ENCODE data around the gene CRBN. TPM values are rescaled to one million over a fixed set of nuclear protein-coding genes. Genes with fewer than 3 reads are reported as not detected.

The CRBN gene
- total and polyA plus RNA-seq, 2 experiments from 2014 or later, result 44.5 to 47.3 TPM

DNA sequence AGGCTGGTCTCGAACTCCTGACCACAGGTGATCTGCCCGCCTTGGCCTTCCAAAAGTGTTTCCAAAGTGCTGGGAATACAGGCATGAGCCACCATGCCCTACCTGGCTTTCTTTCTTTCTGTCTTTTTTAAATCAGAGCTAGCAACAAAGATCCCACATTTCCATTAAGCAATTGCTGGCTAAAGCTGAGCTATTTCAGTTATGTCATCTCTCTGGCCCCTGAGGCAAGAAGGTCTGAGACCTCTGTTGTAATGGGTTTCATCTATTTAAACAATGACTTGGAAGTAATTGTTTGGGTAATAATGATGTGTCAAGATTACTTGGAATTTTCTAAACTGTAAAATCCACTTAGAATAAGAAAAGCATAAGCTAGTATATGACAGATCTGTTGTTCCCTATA, 30.2 kb upstream of the CRBN start:
- Histone ChIP-seq H3K4me1 (ENCODE audit: low read depth) (no peaks in the 10 kb centered on the region), H3K4me3 (no peak overlapping the region), H3K9me3 (ENCODE audit: low read depth) (no peaks in the 10 kb centered on the region), H3K27me3 (peaks cover 22% of the 10 kb centered on the region), H3K27ac (no peak overlapping the region), H3K36me3 (no peaks in the 10 kb centered on the region)
- TF ChIP-seq, protein P1, sequence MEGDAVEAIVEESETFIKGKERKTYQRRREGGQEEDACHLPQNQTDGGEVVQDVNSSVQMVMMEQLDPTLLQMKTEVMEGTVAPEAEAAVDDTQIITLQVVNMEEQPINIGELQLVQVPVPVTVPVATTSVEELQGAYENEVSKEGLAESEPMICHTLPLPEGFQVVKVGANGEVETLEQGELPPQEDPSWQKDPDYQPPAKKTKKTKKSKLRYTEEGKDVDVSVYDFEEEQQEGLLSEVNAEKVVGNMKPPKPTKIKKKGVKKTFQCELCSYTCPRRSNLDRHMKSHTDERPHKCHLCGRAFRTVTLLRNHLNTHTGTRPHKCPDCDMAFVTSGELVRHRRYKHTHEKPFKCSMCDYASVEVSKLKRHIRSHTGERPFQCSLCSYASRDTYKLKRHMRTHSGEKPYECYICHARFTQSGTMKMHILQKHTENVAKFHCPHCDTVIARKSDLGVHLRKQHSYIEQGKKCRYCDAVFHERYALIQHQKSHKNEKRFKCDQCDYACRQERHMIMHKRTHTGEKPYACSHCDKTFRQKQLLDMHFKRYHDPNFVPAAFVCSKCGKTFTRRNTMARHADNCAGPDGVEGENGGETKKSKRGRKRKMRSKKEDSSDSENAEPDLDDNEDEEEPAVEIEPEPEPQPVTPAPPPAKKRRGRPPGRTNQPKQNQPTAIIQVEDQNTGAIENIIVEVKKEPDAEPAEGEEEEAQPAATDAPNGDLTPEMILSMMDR (IDR thresholded peaks at IDR 0.05; ENCODE audit: low read depth, low read length), result no peak
- no peak for DNase-seq (ENCODE audit: low read depth in 1 of 2, low spot score in 1 of 2)

DNA sequence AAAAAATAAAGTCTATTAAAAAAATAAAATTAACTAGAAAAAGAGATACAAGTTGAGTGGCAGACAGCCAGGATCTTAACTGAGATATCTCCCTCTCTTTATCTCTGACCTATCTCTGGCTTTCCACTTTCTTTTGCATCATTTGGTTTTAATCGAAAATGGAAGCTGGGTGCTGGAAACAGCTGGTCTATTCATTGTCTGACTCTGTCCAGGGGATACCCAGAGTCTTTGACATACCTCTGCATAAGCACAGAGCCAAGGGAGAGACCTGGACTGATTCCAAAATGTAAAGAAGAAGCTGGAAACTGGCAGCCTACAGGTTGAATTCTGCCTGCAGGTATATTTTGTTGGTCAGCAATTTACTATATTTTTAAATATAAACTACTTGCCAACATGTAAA, 29.6 kb upstream of the CRBN start:
- DNase-seq (ENCODE audit: low read depth in 1 of 2, low spot score in 1 of 2), result no peak
- no peak overlapping the region for H3K4me3 ChIP-seq
- no peak overlapping the region for H3K27ac ChIP-seq
- TF ChIP-seq, protein P1 (IDR thresholded peaks at IDR 0.05; ENCODE audit: low read depth, low read length), result no peak
- H3K4me1 ChIP-seq (ENCODE audit: low read depth), result no peaks in the 10 kb centered on the region
- H3K9me3 ChIP-seq (ENCODE audit: low read depth), result no peaks in the 10 kb centered on the region
- no peaks in the 10 kb centered on the region for H3K36me3 ChIP-seq
- H3K27me3 ChIP-seq, result peaks cover 22% of the 10 kb centered on the region

DNA sequence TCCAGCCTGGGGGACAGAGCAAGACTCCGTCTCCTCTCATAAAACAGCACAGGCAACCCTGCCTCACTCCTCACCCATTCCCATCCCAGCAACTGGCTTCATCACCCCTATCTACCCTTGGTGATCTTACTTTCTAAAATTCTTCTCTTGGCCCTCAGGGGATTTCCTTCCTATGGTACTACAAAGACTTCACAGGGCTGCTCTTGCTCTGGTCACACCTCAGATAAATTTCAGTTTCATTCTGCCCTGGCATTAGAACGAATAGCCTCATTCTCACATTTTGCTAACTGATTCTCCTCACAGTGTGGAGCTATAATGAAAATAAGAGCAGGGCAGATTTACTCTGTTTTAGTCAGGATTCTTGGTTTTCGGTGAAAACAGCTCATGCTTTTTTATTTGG, 22.1 kb upstream of the CRBN start:
- TF ChIP-seq, protein P1 (IDR thresholded peaks at IDR 0.05; ENCODE audit: low read depth, low read length), result no peak
- Histone ChIP-seq H3K4me1 (ENCODE audit: low read depth) (no peaks in the 10 kb centered on the region), H3K27ac (no peak overlapping the region), H3K36me3 (no peaks in the 10 kb centered on the region), H3K27me3 (peaks cover 33% of the 10 kb centered on the region), H3K9me3 (ENCODE audit: low read depth) (no peaks in the 10 kb centered on the region), H3K4me3 (no peak overlapping the region)
- DNase-seq (ENCODE audit: low read depth in 1 of 2, low spot score in 1 of 2), result no peak

DNA sequence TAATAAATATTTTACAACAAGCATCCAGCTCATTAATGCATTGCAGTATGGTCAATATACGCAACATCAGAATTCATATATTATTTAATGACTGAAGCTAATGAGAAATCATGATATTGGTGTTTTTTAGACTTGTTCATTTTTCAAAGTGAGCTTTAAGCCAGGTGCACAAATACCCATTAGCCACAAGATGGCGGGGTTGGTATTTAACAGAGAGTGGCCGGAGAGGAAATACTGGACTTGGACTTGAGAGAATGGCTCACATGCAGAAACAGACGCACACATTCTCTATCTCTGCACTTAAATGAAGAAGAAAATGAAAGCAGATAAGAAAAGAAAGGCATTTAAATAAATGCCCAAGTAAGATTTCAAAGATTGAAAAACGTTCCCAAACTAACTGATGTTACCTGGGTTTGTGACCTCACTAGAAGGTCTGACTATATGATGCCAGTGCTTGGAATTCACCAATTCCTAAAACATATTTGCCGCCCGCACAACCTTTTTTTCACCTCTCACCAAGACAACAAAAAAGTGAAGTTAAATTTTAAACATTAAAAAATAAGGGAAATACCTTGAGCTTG, 21.2 kb upstream of the CRBN start:
- no peaks in the 10 kb centered on the region for H3K36me3 ChIP-seq
- no peak overlapping the region for H3K4me3 ChIP-seq
- H3K4me1 ChIP-seq (ENCODE audit: low read depth), result no peaks in the 10 kb centered on the region
- peaks cover 25% of the 10 kb centered on the region for H3K27me3 ChIP-seq
- peak; percentile 74 to 85 for DNase-seq (ENCODE audit: low read depth in 1 of 2, low spot score in 1 of 2)
- no peak overlapping the region for H3K27ac ChIP-seq
- TF ChIP-seq, protein P1 (IDR thresholded peaks at IDR 0.05; ENCODE audit: low read depth, low read length), result peak; percentile 76
- no peaks in the 10 kb centered on the region for H3K9me3 ChIP-seq (ENCODE audit: low read depth)

DNA sequence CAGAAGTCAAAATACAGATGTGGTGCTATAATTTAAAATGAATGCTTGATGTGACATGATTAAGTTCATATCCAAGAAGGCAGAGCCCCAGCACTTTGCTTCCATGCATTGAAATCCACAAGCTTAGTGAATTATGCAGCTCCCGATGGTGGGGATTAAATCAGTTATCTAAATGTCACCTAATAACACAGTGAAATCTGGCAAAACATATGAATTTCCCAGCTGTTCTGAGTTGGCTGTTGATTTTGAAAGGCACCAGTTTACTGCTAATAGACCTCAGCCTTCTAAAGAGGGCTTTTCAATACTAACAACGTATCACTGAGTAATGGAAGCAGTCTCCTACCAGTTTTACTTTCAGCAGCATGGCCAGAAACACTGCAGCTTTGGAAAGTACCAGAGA, 19.8 kb upstream of the CRBN start:
- Histone ChIP-seq H3K27ac (no peak overlapping the region), H3K27me3 (peaks cover 30% of the 10 kb centered on the region), H3K9me3 (ENCODE audit: low read depth) (no peaks in the 10 kb centered on the region), H3K36me3 (no peaks in the 10 kb centered on the region), H3K4me3 (no peak overlapping the region), H3K4me1 (ENCODE audit: low read depth) (no peaks in the 10 kb centered on the region)
- no peak for DNase-seq (ENCODE audit: low read depth in 1 of 2, low spot score in 1 of 2)
- TF ChIP-seq, protein P1 (IDR thresholded peaks at IDR 0.05; ENCODE audit: low read depth, low read length), result no peak
